Glutamatergic neuron (in vitro differentiated cells): ENCODE measurements around the gene DRP2. TPM values are rescaled to one million over a fixed set of nuclear protein-coding genes. Genes with fewer than 3 reads are reported as not detected.

Experiments
- DNase-seq: peaks from one replicate; pipeline ENCODE4 v3.0.0; 2022
- H3K27ac Mint-ChIP-seq: one replicate; pipeline ENCODE4 v1.8.0; 2020; ENCODE audit warnings: mild to moderate bottlenecking, mixed read lengths, inconsistent platforms; ENCODE audit not compliant: unreplicated experiment
- H3K27me3 Mint-ChIP-seq: one replicate; pipeline ENCODE4 v1.8.0; 2020; ENCODE audit warnings: mild to moderate bottlenecking, moderate library complexity, mixed read lengths, inconsistent platforms; ENCODE audit not compliant: unreplicated experiment
- H3K36me3 Mint-ChIP-seq: one replicate; pipeline ENCODE4 v1.8.0; 2020; ENCODE audit warnings: mild to moderate bottlenecking, mixed read lengths, inconsistent platforms; ENCODE audit not compliant: unreplicated experiment
- H3K4me1 Mint-ChIP-seq: one replicate; pipeline ENCODE4 v1.8.0; 2020; ENCODE audit warnings: mild to moderate bottlenecking, low read depth, mixed read lengths, inconsistent platforms; ENCODE audit not compliant: unreplicated experiment
- H3K4me3 Mint-ChIP-seq: one replicate; pipeline ENCODE4 v1.8.0; 2020; ENCODE audit warnings: mild to moderate bottlenecking, mixed read lengths, inconsistent platforms; ENCODE audit not compliant: unreplicated experiment
- H3K9me3 Mint-ChIP-seq: one replicate; pipeline ENCODE4 v1.8.0; 2020; ENCODE audit warnings: mild to moderate bottlenecking, moderate library complexity, mixed read lengths, inconsistent platforms; ENCODE audit not compliant: unreplicated experiment
- total RNA-seq: library from RNA; stranded (reverse); fragmentation: NEBNext Ultra II Directional; extraction: Animal tissue kit (Norgen Biotek cat#: 25700); gene quantifications from one replicate; pipeline ENCODE4 v1.2.1, GENCODE V29; 2021; ENCODE audit not compliant: unreplicated experiment
- TF ChIP-seq, protein P1 (sequence below): fragments of 200-600 bp; sonication (generic); IDR thresholded peaks from one replicate; pipeline ENCODE4 v1.5.0; 2021; ENCODE audit not compliant: partially characterized antibody, unreplicated experiment

Gene DRP2
- total RNA-seq, 1 donor from 2014 or later, result 0.51 TPM

DNA sequence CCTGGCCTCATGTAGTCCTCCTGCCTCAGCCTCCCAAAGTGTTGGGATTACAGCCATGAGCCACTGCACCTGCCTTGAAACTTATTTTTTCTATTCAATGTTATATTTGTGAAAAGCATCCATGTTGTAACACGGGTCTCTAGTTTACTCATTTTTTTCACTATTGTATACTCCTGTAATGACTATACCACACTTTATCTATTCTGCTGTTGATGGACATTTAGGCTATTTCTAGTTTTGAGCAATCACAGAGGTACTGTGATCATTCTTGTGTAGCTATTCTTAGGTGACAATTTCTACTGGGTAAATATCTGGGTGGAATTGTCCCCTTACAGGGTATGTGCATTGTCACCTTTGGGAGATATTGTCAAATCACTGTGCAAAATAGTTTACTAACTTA is 3.6 kb downstream of the DRP2 start:
- TF ChIP-seq, protein P1, sequence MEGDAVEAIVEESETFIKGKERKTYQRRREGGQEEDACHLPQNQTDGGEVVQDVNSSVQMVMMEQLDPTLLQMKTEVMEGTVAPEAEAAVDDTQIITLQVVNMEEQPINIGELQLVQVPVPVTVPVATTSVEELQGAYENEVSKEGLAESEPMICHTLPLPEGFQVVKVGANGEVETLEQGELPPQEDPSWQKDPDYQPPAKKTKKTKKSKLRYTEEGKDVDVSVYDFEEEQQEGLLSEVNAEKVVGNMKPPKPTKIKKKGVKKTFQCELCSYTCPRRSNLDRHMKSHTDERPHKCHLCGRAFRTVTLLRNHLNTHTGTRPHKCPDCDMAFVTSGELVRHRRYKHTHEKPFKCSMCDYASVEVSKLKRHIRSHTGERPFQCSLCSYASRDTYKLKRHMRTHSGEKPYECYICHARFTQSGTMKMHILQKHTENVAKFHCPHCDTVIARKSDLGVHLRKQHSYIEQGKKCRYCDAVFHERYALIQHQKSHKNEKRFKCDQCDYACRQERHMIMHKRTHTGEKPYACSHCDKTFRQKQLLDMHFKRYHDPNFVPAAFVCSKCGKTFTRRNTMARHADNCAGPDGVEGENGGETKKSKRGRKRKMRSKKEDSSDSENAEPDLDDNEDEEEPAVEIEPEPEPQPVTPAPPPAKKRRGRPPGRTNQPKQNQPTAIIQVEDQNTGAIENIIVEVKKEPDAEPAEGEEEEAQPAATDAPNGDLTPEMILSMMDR, result no peak
- Mint-ChIP-seq H3K4me3 (no peak overlapping the region), H3K27ac (no peak overlapping the region), H3K36me3 (no peaks in the 10 kb centered on the region), H3K4me1 (peaks cover 2% of the 10 kb centered on the region), H3K9me3 (no peaks in the 10 kb centered on the region), H3K27me3 (no peaks in the 10 kb centered on the region)
- DNase-seq, result no peak

DNA sequence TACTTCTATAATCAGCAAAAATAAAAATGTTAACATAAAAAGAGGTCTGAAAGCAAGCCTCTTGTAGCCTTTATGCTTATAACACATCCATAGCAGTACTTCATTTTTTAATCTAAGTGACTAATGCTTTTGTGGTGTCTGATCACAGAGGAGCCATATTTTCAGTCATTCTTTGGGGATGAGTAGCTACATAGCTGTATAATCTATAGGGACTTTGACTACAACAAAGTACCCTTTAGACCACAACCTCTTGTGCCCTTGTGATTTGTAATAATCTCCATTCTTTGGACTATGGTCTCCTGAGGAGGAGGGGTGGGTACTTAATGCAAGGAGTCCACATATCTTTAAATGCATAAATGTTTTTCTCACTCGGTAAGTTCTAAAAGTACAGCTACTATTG is 9.6 kb downstream of the DRP2 start:
- Mint-ChIP-seq H3K4me1 (no peaks in the 10 kb centered on the region), H3K9me3 (peaks cover 2% of the 10 kb centered on the region), H3K4me3 (no peak overlapping the region), H3K27ac (no peak overlapping the region), H3K27me3 (no peaks in the 10 kb centered on the region), H3K36me3 (no peaks in the 10 kb centered on the region)
- TF ChIP-seq, protein P1, result no peak
- no peak for DNase-seq

DNA sequence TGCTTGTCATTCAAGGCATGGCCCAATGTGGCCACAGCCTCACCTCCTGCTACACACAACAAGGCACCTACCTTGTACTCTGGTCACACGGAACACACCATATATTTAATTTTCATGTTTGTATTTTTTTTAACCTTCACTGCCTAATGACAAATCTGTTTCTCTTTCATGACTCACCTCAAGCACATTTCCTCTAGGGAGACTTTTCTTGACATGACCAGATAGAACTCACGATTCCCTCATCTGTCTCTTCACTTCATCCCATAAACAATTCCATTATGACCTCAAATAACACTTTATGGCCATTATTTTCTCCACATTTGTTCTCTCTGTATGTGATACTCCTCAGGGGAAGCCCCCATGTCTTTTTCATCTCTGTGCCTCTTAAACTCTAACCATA is 11.1 kb downstream of the DRP2 start:
- no peak overlapping the region for H3K4me3 Mint-ChIP-seq
- H3K27me3 Mint-ChIP-seq, result no peaks in the 10 kb centered on the region
- H3K36me3 Mint-ChIP-seq, result no peaks in the 10 kb centered on the region
- H3K9me3 Mint-ChIP-seq, result peaks cover 2% of the 10 kb centered on the region
- no peaks in the 10 kb centered on the region for H3K4me1 Mint-ChIP-seq
- TF ChIP-seq, protein P1, result no peak
- H3K27ac Mint-ChIP-seq, result no peak overlapping the region
- no peak for DNase-seq

DNA sequence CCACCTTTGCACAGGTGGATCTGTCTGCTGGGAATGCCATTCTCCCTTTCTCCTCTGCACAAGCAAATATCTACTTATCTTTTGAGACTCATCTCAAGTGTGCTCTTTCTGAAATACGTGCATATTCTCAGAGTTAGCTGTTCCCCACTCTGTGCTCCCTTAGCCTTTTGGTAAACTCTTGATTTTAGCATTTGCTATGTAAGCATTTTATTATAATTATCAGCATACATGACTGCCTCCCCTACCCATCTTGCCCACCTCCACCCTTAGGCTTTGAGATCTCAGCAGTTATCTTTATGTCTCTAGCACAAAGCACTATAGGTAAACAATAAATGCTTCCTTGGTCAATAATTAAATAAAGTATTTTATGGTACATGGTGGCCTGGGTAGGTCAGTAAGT is 11.5 kb downstream of the DRP2 start:
- no peak for DNase-seq
- TF ChIP-seq, protein P1, result no peak
- Mint-ChIP-seq H3K4me1 (no peaks in the 10 kb centered on the region), H3K27ac (no peak overlapping the region), H3K27me3 (no peaks in the 10 kb centered on the region), H3K36me3 (no peaks in the 10 kb centered on the region), H3K4me3 (no peak overlapping the region), H3K9me3 (peaks cover 2% of the 10 kb centered on the region)

DNA sequence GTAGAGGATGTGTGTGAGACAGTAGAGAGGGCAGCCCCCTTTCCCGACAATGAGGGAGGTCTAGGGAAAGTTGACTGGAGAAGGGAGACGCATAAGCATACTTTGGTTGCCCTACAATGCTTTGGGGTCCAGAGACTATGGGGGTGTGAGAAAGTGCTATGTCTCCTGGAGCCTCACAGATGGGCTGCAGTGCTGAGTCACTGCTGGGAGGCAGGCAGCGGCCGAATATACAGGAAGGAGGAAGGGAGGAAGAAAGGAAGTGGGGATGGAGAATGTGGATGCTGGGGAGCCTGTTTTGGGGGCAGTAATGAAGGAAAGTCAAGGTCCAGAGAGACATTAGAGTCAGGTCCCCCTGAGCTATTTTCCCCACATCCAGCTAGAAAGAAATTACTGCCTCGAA is 12.7 kb downstream of the DRP2 start:
- TF ChIP-seq, protein P1, result no peak
- DNase-seq, result no peak
- Mint-ChIP-seq H3K4me3 (no peak overlapping the region), H3K36me3 (no peaks in the 10 kb centered on the region), H3K9me3 (peaks cover 2% of the 10 kb centered on the region), H3K27me3 (no peaks in the 10 kb centered on the region), H3K27ac (no peak overlapping the region), H3K4me1 (no peaks in the 10 kb centered on the region)
